Left kidney (tissue), 2 donors: ENCODE measurements around the gene SSBP3. TPM values are rescaled to one million over a fixed set of nuclear protein-coding genes. Genes with fewer than 3 reads are reported as not detected.

ENCODE experiments used
- DNase-seq: peaks from one replicate; pipeline ENCODE4 v3.0.0-alpha.2; 2013
- polyA plus RNA-seq: library from polyadenylated mRNA; unstranded; fragments of 120-200 nt; gene quantifications from one replicate; pipeline ENCODE4 v1.2.1, GENCODE V29; 2013; ENCODE audit not compliant: insufficient read length

The SSBP3 gene
- polyA plus RNA-seq, 1 donor: 118 TPM

DNA sequence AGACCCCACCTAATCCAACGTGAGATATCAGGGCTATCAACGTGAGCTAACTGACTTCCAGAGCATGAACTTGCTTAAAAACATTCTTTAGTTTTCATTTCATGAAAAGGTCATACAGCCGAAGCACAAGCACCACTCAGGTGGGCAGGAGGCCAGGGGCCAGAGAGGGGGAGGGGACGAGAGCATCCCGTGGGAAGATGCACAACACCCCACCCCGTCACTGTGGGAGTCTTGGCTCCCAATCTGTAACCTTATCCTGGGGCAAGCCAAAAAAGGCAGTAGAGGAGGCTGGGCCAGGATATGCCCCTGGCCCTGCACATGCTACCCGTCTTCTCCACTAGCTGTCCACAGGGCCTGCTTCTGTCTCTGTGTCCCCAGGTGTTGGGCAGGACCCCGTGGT, 31.4 kb downstream of the SSBP3 start:
- no peak for DNase-seq

DNA sequence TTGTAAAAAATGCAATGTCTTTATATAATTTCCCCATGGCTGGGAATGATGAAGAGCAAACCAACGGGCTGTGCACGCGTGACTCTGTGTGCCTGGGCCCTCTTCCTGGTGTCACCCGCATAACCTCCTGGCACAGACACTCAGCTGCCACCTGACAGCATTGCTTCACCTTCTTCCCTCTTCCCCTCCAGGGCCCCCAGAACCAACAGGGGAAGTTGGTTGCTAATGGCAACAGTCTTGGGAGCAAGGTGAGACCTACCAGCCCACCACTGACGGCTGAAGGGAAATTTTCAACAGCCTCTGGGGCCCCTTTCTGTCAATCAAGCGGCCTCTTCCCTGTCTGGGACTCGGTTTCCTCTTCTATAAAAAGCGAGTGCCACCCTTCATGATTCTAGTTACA, 33.2 kb downstream of the SSBP3 start:
- no peak for DNase-seq

DNA sequence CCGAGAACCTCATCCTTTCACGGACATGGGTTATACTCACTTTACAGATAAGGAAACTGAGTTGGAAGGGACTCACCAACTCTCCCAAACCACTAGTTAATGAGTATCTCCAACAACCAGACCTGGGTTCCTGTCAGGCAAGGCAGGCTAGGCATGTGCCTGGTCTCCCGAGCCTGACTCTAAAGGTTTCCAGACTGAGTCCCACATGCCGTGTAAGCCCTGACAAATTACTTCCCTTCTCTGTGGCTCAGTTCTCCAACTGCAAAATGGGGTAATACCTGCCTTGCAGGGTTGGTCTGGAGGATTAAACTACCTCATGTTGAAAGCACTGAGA, 34.3 kb downstream of the SSBP3 start:
- DNase-seq: no peak

DNA sequence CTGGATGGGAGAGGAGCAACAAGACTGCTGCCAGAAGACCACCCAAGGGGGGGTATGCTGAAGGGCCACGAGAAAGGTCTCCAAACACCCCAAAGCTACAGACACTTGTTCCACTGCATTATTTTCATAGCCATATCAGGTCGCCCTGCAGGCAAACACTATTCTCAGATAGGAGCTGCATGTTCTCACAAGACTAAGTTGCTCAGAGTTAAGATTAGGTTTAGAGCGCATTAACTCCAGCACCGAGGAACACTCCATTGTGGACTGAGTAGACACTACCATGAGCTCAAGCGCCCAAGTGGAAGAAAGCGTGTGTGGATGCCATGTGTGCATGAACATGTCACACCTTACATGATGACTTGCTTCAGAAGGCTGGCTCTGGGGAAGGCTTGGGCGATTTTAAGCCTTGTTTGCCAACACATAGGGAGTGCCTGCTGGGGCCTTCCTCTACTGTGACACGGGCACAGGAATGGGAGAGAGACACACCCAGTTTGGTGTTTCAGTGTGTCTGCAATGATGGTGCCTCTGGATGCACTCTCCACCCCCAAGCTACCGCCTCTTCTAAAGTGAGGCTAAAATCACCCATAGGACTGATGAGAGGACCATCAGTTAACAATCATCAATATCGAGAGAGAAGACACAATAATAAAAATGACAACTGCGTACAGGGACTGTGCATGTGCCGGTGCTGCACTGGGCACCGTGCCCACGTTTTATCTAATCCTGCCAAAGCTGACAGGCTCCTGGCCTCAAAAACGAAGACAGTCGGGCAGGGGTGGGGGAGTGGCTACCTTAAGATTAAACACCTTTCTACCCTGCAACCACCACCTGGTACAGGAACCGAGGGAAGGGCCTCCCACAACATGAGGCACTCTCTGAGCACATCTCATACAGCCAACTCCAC, 34.9 kb downstream of the SSBP3 start:
- no peak for DNase-seq

DNA sequence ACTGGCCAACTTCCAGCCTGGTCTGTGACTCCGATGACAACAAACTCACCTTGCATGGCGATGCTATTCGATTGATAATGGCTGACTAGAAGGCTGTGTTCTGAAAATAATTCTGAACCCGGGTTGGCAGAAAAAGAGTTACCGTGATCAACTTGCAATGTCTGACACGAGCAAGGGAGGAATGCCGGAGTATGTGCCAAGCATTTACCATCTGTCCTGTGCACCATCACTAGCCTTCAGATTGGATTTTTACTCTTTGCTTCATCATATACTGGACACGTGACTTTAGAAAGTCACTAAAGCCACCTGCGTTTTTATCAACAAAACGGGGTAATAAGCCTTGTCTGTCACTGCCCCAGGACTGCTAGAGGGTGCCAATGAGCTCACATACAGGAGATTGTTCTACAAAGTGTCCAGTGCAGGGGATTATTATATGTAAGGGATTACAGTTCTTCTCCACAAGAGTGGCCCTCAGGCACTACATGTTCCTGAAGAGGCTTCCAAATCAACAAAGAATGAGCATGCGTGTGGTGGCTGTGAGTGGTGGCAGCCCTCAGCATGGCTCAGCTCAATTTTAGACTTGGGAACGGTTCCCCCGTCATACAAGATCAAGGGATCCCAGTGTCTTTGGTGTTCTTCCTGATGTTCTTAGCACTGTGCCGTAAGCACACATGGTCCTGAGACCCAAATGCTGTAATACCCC, 35.8 kb downstream of the SSBP3 start:
- DNase-seq: no peak

DNA sequence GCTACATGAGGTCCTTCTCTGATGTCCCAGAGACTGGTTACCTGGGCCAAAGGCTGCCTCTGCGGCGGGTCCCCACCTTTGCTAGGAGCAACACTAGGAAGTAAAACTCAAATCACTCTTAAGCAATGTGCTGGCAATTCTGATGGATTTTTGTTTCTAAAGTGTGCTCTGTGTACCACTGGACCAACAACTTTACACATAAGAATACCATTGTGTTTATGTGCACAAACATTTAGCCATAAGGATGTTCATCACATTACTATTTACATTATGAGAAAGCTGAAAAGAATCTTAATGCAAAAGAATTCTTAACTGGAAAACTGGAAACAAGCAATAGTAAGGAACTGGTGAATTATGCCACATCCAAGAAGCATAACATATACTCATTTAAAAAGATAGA, 38.6 kb downstream of the SSBP3 start:
- DNase-seq: no peak

DNA sequence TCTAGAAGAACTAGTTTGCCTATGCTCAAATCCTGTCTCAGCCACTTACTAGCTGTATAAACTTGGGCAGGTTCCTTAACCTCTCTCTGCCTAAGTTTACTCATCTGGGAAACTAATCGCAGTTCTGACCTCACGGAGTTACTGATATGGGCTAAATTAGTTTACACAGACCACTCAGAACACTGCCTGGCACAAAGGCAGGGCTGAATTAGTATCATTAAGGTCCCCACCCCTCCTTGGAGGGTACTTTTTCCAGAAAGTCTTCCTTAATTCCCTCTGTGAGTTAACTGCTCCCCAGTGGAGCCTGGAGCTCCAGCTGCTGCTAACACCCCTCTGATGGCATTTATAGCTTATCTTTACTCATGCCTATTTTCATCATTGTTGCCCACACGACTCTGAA, 40.3 kb downstream of the SSBP3 start:
- no peak for DNase-seq

DNA sequence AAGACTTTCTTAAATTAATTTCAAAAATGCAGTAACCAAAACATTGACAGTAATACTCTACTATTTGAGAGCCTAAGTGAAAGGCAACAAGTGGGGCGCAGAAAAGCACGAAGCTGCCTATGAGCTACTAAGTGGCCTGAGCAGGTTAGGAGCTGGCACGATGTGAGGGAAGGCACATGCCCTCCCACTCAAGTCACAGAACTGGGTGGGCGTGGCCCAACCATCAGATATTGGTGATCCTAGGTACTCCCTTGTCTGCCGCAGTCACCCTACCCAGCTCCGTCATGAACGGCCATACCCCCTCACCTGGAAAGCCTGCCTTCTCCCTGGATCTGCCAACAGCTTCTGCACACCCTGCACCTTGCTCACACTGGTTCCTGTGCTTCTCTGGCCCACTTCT, 40.8 kb downstream of the SSBP3 start:
- DNase-seq: no peak

DNA sequence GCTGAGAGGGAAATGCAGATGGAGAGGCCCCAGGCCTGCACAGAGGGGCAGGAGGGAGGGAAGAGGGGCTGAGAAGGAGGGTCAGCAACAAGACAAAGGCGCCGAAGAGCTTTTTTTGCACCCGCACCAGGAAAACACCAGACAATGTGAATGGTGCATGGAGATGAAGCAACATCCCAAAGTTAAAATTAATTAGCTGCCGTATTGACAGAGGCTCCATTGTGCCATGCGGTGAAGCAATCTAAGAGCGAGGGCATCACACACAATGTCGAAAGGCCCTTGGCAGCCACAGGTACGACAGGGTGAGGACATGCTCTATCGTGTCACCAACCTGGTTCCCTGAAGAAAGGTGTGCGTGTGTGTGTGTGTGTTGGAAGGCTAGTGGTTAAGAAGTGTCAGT, 41.2 kb downstream of the SSBP3 start:
- DNase-seq: no peak

DNA sequence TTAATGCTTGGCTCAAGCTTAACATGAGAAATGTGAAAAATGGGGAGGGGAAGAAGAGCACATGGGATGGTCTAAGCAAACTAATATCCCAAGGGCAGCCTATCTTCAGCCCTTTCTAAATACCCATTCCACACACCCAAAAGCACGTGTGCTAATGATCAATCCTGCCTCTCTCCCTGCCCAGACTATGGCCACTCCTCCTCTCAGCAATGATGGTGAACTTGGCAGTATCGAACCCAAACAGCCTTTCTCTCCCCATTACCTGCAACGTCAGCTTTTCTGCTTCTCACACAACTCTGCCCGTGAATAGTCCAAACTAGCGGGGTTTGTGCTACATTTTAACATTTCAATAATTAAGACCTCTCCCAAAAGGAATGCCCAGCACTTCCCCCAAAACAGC, 41.6 kb downstream of the SSBP3 start:
- DNase-seq: no peak

DNA sequence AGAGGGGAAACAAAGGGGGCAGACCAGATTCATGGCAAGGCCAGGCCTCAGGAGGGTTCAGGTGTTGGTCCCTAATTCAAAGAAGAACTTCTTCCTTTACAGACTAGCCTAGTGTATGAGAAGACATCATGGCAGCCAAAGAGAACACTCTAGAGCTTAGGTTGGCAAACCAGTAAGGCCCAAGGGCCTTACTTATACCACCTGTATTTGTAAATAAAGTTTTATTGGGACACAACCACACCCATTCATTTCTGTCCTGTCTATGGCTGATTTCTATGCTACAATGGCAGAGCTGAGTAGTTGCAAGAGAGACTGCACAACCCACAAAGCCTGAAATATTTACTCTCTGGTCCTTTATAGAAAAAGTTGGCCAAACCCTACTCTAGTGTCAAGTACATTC, 42.3 kb downstream of the SSBP3 start:
- DNase-seq: no peak

DNA sequence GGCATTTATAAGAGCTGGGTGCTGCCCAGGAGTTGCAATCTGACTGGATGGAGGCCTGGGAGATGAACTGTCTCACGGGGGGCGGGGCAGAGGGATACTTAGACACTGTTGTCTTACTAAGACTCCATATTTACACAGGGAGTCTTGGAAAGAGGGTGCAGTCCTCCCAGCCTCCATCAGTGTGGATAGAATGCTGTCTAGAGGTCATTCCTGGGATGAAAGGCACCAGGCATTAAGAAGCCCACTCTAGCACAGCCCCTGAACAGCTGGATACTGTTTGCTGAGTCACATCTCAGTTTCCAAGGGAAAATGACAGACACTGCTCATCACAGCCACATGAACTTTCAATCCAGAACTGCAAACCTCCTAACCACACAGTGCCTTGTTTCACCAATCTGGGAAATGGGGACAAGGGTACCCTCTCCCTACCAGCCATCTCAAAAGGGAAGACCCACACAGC, 43.3 kb downstream of the SSBP3 start:
- DNase-seq: no peak

DNA sequence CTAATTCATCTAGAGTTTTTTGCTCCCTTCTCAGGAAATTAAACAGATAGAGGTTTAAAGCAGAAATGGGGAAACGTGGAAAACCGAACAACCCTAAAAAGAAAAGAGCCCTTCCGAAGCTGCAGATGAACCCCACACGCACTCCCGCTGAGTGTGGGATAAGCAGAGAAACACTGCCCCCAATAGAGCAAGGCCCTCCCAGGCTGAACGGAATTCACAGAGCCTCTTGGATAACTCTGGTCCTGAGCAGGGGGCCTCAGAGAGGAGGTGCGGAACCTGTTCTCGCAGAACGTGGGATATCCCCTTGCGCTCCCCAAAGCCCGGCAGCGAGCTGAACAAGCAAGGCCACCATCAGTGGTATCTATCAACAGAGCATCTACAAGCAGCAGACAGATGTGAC, 44.9 kb downstream of the SSBP3 start:
- DNase-seq: no peak

DNA sequence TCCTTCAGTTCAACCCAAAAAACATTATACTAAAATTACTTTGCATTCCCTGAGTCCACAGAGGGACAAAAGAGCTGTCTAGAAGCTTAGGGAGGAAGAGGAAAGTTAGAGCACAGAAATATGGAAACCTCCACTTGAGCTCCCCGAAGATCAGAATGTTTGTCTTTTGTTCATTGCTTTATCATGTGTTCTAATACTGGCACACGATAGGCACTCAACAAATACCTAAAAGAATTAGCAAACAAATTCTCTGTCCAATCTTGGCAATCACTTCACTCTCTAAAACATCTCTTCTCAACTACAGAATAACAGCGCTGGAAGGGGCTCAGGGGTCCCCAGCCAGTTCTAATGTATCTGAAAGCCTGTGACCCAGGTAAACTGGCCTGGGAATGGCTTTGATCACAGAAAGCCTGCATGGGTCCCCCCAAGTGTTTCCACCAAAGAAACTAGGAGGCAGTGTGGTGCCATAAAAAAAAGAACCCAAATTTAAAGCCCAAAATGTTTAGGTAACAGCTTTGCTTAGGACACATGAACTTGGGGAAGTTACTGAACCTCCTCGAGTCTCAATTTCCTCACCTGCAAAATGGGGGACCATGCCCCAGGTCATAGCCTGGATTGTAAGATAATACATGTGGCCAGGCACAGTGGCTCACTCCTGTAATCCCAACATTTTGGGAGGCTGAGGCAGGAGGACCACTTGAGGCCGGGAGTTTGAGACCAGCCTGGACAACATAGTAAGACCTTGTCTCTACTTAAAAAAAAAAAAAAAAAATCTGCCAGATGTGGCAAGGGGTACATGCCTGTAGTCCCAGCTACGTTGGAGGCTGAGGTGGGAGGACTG, 45.8 kb downstream of the SSBP3 start:
- DNase-seq: no peak

DNA sequence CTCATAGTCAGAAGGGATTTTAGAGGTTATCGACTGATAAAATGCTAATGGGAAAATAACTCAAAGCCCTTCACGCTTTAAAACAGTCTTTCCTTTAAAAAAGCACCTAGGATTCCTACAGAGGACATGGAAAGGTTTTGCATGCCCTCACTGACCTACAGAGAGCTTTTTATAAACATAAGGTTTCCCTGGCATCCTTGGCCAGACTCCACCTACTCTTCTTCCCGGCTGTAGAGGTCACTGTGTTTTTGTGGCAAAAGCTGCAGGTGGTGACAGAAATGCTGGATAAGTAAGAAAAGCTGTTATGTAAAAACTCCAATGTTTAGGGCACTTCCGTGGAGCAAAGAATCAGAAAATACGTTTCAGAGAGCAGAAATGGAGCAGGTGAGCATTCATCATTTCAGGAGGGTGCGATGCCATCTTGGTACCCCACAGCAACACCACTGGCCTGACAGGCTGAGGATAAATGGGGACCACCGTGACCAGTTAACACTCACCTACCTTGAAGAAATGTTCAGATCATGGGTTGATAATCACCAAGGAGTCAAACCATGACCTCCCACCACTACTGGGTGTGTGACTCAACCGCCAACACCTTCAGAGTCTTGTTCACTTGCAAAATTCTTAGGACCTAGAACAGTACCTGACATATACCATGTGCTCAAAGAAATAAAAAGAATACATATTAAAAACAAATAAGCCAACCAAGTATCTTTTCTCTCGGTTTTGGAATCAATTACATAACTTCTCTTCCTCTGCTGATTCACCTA, 46.6 kb downstream of the SSBP3 start:
- DNase-seq: no peak

DNA sequence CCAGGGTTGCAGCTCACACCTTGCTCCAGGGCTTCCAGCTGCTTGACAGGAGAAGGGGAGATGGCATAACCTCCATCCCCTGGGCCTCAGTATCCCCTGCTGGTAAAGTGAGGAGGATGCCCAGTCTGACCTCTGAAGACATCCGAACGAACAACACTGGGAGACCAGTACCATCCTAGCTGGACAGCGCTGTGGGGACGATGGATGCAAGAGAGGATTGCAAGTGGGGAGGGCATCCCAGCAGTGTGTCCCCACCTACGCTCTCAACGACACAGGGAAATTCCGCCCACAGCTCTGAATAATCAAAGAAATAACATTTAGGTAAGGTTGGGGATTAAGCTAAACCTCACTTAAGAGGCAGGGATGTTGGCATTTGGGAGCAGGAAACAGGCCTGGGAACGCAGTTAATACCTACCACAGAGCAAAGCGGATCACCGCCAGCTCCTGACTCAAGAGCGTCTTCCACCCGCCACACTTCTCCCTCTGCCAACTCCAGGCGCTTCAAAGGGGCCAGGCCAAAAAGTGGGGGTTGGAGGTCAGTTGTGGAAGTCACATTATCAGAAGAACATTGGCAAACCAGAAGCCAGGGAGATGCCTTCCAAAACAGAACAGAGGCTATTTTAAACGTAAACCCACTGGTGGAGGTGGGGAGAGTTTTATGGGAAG, 47.6 kb downstream of the SSBP3 start:
- no peak for DNase-seq

DNA sequence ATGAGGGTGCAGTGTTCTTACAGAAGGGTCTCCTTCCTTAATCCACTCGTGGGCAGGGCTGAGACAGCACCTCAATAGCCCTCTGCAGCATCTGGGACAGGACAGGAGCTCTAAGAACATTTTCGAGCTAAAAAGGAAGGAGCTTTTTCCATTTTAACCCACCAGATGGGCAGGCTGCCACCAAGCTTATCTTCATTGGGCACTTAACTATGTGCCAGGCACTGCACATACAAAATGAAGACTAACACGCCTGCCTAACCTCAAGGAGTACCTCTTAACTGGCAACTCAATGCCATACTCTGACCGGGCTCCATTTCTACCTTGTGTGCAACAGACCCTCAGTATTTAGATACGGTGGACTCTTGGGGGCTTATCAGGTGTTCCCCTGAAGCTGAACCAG, 48.2 kb downstream of the SSBP3 start:
- no peak for DNase-seq

DNA sequence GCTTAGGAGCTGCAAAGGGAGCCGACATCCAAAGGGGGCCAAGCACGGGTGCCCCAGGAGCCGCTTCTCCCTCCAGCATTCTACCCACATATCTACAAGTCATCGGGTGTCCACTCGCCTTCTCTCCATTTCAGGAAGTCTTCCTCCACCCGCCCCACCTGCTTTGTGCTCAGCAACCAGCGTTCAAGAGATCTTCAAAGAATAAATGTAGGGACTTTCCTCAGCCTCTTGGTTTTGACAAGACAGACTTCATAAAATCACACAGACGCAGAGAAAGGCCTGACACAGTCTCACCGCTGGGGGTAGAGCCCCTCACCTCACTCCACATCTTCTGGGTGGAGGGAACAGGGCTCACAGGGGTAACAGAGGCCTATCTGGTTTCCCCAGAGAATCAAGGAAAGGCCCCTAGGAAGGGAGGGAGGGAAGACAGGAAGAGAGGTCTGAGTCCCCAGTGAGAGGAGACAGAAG, 49.5 kb downstream of the SSBP3 start:
- no peak for DNase-seq

DNA sequence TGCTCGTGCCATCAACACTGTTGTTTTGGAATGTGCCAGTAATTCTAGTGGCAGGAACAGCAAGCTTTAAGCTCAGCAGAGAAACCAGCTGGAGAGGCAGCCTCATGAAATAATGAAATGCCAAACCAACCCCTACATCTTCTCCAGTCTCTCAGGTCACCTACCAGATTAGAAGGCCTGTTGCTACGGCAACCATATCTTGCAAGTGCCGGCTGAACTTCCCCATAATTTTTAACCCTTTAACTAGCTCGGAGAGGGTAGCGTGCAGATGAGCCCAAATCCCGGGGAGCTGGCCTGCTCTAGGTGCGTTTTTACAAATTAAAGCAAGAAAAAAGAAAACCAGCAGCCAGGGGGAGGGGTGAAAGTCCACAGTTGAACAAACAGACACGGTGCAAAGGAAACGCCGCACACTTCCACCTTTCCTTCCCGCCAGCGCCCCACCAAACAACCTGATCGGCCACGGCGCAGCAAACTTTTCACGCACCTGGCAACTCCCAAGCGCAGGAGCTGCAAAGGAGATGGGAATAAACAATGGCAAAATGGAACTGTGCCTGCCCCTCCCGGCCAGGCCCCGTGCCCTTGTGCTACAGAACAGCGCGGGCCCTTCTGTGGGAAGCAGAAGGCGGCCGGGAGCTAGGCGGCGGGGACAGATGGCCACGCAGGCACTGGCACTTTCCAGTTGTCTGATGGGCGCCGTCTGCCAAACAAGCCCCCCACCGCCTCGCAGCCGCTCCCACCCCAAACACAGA, 50.1 kb downstream of the SSBP3 start:
- DNase-seq: no peak

DNA sequence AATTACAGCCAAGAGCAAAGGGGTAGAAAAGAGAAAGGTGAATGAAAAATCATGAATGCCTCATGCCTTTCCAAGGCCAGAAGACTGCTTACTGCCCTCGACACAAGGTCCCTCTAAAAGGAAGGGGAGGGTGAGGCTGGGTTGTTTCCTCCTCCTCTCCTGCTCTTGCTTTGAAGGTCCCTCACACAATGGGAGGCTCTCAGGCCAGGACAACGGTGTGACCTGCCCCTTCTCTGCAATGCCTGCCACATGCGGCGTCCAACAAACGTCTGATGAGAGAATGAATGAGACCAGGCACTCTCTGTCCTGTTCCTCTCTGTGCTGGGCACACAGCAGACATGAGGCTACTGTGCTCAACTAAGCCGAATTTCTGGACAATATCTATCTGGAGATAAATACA, 51.3 kb downstream of the SSBP3 start:
- DNase-seq: no peak

DNA sequence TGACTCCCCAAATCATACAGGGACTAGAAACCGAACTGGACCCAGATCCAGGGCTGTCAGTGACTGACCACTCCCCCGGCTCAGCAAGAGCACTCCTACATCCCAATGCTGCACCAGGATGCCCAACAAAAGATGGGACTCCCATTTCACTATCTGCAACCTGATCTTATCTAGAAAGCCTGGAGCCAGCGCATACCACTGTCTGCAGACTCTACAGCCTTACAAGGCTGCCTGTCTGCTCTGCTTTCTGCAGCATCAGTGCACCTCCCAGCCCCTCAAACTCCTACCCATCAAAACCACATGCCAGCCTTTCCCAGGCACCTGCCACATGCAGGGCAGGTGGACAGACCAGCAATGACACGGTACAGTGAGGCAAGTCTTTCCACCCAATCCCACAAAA, 52.2 kb downstream of the SSBP3 start:
- DNase-seq: no peak
